Measurements from ENCODE around the gene DMRTC2. TPM values are rescaled to one million over a fixed set of nuclear protein-coding genes. Genes with fewer than 3 reads are reported as not detected.

DMRTC2 gene
- total and polyA plus RNA-seq, 2 of the 13 experiments (the other 11 are each of a cell fraction or from before 2014, with no cell fraction given) = not detected

GRCh38 chr19:41887711-41888382 lies 43.0 kb downstream of the DMRTC2 start (continued):
- TF ChIP-seq ZNF337 (CRISPR knock-in tag; IDR thresholded peaks at IDR 0.05; ENCODE audit: borderline replicate concordance, low read depth) = 0 out of 2 replicates have a peak, but pooled peaks have one; percentile 34
- TF ChIP-seq ZBTB46 (CRISPR knock-in tag; IDR thresholded peaks at IDR 0.05; ENCODE audit: borderline replicate concordance) = peak; percentile 27; the same call in 1 of the 2 replicates
- TF ChIP-seq TFDP2 (CRISPR knock-in tag; IDR thresholded peaks at IDR 0.05) = 0 out of 2 replicates have a peak, but pooled peaks have one; percentile 37
- TF ChIP-seq ZNF546 (CRISPR knock-in tag; conservative IDR thresholded peaks at IDR 0.05) = no peak
- TF ChIP-seq WIZ (CRISPR knock-in tag; IDR thresholded peaks at IDR 0.05) = no peak
- TF ChIP-seq BATF2 (CRISPR knock-in tag; IDR thresholded peaks at IDR 0.05) = no peak
- TF ChIP-seq ZNF879 (CRISPR knock-in tag; IDR thresholded peaks at IDR 0.05) = no peak
- TF ChIP-seq BRF2 (CRISPR knock-in tag; IDR thresholded peaks at IDR 0.05) = no peak; the same call in 1 of the 2 replicates
- no peak for TF ChIP-seq JUND (CRISPR knock-in tag; IDR thresholded peaks at IDR 0.05)
- TF ChIP-seq EEA1 (CRISPR knock-in tag; IDR thresholded peaks at IDR 0.05; ENCODE audit: borderline replicate concordance) = no peak
- TF ChIP-seq SNAPC4 (CRISPR knock-in tag; IDR thresholded peaks at IDR 0.05) = 0 out of 2 replicates have a peak, but pooled peaks have one; percentile 58
- no peak; the same call in 1 of the 2 replicates for TF ChIP-seq NCOR1 (IDR thresholded peaks at IDR 0.05; ENCODE audit: borderline replicate concordance, low read length)
- peak; percentile 87 for TF ChIP-seq RXRA (CRISPR knock-in tag; IDR thresholded peaks at IDR 0.05)
- no peak for TF ChIP-seq PCBP2 (optimal IDR thresholded peaks at IDR 0.05; ENCODE audit: low read depth, low read length, poor library complexity, severe bottlenecking)
- no peak for TF ChIP-seq ZNF781 (CRISPR knock-in tag; IDR thresholded peaks at IDR 0.05; ENCODE audit: borderline replicate concordance, not compliant biosample characterization)
- TF ChIP-seq RAD21 (CRISPR knock-in tag; IDR thresholded peaks at IDR 0.05) = peak; percentile 82
- TF ChIP-seq ZNF263 (CRISPR knock-in tag; IDR thresholded peaks at IDR 0.05) = peak; percentile 21; the same call in 1 of the 2 replicates
- no peak for TF ChIP-seq CREB1 (IDR thresholded peaks at IDR 0.05)
- peak; percentile 53; the same call in 1 of the 2 replicates for TF ChIP-seq CREB1 (CRISPR knock-in tag; IDR thresholded peaks at IDR 0.05)
- TF ChIP-seq KDM3A (CRISPR knock-in tag; IDR thresholded peaks at IDR 0.05; ENCODE audit: low read depth) = peak; percentile 46; the same call in 1 of the 2 replicates
